Stimulated activated CD4-positive, alpha-beta T cell treated with anti-CD3 and anti-CD28 coated beads, Interleukin-4, amount 100 ng/mL, for 24 hours (primary cell): ENCODE measurements around the gene ZNF236.
"Not testable (repeated sequence)": the region's sequence is repeated elsewhere in the genome, so short reads cannot be mapped to it uniquely, and the experiment has no call there.

Source experiments
- DNase-seq: peaks from one replicate; pipeline ENCODE4 v3.0.0-alpha.2; 2020

The ZNF236 gene

DNA sequence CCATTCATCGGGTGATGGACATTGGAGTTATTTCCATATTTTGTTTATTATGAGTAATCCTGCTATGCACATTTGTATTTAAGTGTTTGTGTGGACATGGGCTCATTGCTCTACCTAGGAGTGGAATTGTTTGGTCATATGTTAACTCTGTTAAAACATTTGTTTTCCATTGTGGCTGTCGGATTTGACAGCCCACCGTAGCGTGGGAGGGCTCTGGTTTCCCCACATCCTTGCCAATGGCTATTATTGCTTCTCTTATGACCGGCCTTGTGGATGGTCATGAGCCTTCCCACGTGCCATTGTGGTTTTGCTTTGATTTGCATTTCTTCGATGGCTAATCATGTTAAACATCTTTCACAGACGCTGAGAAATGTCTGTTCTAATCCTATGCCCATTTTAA lies 92.0 kb downstream of the ZNF236 start:
- no peak for DNase-seq

DNA sequence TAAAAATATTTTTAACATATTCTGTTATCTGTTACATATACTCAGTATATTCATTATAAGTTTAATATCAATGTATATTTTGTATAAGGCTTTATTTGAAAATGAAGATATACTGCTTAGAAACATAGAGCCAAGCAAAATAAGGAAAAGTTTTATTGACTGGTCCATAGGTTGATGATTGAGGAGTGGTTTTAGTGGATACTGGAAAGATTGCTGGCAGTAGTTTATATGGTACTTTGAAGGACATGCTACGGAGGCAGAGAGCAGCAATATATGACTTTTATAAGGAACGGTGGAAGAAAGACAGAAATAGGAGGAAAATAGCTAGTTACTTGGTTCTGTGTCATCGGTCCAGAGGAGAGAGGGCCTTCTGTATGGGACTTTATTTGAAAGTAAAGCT lies 92.4 kb downstream of the ZNF236 start:
- DNase-seq: no peak

DNA sequence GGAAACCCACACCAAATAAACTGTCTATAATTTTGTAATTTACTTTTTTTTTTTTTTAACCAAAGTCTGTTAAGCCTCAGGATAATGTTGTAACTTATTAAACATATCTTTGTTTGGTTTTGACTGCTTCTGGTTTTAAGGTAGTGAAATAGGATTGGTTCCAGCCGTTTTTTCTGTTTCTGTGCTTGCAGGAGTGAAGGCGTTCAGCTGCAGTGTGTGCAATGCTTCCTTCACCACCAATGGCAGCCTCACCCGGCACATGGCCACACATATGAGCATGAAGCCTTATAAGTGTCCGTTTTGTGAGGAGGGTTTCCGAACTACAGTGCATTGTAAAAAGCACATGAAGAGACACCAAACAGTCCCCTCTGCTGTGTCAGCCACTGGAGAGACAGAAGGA lies 93.1 kb downstream of the ZNF236 start:
- DNase-seq: no peak

DNA sequence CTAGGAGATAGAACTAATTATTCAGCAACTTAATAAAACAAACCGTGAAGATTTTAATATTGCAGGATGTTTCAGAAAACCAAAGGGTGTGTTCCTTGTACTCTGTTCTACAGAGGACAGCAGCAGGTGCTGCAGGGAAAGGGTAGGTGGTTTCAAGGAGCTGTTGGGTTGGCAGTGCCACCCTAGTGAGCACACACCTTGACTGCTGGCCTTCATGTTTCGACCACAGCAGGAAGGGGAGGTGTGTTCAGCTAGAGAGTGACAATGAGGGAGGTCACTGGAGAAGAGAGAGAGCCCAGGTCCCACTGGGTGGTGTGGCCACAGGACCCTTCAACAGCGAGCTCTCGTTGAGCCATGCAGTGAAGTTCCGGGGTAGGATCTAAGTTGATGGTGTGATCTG lies 98.6 kb downstream of the ZNF236 start:
- no peak for DNase-seq

DNA sequence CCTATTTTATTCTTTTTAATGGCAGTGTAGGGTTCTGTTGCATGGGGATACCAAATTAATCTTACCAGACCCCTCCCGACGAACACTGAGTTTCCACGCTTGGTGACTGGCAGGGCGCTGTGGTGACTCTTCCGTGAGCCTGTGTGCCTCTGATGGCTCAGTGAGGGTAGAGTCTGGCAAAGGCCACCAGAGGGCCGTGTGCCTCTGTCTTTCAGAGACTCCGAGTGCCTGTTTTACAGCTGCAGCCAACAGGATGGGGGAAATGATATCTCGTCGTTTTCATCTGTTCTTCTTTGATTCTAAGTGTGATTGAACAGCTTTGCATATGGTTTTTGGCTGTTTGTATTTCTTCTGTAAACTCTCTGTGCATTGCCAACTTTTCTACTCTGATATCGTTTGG lies 99.8 kb downstream of the ZNF236 start:
- peak; percentile 42 for DNase-seq

DNA sequence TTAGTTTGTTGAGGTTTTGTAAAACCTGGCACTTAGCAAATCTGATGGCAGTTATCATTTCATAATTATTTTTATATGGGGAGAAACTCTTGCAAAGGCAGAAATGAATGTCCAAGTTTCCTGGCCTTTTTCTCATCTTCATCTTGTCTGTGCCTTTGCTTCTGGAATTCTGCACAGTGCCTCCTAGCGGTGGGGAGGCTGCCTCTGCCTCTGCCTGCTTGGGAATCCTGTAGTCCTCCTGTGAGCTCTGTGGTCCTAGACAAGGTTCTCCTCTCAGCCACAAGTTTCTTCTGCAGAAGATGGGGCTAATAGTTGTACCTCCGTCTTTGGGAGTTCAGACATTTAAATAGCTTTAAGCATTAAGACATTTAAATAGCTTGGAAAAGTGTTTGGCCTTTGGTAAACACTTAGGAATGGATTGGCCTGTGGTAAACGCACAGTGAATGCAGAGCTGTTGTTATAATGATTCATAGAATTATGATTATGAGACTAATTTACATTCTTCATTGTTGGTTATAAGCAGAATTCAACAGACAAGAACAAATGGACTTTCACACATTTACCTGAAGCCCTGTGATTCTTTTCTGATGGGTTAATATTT lies 101.2 kb downstream of the ZNF236 start:
- no peak for DNase-seq

DNA sequence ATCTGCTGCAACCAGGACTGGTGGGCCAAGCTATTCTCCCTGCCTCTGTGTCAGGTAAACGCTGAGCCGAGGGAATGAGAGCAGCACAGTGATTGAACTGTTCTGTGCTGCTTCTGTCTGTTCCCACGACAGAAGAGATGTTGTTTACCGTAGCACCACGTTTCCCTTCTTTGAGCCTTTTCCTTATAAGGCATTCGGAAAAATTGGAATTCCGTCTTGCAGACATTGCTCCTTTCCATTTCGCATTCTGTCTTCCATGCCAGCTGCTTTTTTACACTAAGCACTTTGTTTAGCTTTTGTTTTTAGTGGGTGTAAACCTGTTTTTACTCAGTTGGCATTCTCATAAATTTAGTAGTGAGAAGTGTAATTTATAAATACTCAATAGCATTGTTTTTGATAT lies 103.1 kb downstream of the ZNF236 start:
- no peak for DNase-seq

DNA sequence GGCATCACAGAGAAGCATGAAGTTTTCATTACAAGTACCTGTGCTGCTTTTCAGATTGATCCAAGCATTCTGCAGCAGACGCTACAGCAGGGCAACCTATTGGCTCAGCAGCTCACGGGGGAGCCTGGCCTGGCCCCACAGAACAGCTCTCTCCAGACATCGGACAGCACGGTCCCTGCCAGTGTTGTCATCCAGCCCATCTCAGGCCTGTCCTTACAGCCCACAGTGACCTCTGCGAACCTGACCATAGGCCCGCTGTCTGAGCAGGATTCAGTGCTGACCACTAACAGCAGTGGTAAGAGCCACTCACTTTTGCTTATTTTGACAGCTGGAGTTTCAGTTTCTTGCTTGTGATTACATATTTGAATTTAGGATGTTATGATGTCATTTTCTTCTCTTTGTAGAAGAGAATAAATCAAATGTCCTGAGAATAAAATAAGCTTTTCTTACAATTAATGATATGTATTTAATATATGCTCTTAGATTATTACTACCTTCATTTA lies 104.9 kb downstream of the ZNF236 start:
- DNase-seq: no peak

DNA sequence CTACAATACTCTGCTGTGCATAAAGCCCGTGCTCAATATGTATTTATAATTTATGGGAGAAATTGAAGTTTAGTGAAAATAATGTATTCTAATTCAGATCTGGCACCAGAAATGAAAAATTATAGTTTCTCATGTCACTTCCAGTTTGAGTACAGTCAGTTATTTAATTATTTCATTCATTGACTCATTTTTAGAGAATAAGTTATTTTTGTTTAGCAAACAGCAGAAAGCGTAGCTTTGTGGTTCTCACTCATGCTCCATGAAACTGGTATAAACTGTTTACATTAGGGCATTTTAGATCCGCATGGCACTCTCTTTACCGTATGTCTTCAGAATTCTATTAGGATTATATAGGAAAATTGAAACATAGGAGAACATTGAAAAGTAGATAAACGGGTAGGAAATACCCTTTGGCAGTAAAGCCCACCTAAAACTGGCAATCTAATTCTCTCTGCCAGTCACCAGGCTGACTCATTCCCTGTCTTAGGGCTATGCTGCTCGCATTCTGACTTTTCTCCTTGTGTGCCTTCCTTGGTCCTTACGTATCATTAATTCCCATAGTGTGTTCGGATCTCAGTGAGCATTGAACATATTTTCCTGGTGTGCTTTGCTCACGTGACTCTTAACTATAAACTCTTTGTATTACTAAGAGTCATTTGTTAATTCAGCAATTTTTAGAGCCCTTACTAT lies 106.0 kb downstream of the ZNF236 start:
- no peak for DNase-seq

DNA sequence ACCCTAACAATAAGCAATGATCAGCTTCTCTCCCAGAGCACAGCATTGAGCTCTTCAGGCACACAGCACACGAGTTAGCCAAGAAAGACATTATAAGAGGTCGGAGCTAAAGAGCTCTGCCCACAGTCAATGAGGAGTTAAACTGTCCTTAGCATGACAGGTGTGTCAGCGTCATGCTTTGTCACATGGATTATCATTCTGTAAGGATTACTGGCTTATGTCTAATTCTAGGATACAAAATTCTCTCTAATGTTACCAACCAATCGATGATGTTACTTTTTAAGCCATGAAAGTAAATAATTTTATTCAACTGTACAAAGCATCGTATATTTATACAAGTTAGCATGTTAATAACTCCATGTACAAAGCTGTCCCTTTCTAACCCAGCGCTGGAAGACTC lies 108.8 kb downstream of the ZNF236 start:
- no peak for DNase-seq

DNA sequence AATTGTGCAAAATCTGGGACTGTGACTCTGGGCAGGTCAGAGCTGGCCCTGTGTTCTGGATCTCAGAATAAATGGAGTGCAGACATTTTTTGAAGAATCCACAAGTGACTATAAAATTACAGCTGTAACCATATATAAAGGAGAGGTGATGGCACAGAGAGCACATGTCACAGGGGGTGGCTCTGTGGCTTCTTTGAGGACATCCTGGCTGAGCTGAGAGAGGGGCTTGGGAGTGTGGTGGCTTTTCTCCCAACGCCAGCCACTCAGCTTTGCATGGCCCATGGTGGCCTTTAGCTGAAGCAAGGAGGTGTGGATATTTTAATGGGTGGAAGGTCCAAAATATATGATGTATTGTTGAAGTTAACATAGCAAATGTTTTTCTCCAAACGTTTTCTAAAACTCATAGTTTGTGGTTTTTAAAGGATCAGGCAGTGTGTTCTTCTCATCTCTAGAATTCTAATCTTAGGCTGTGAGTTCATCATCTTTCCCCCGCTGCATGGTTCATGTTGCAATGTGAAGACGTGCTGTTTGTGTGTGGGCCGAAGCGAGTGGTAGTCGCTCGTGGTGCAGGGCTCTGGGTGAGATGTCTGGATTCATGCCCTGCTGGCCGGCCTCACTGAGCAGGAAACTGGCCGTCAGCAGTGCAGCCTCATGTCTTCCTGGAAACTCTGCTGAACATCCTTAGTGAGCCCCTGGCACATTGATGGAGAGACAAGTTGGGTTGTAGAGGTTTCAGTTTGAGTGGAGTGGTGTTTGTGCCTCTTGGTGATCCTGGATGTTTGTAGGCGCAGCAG lies 109.9 kb downstream of the ZNF236 start:
- no peak for DNase-seq

DNA sequence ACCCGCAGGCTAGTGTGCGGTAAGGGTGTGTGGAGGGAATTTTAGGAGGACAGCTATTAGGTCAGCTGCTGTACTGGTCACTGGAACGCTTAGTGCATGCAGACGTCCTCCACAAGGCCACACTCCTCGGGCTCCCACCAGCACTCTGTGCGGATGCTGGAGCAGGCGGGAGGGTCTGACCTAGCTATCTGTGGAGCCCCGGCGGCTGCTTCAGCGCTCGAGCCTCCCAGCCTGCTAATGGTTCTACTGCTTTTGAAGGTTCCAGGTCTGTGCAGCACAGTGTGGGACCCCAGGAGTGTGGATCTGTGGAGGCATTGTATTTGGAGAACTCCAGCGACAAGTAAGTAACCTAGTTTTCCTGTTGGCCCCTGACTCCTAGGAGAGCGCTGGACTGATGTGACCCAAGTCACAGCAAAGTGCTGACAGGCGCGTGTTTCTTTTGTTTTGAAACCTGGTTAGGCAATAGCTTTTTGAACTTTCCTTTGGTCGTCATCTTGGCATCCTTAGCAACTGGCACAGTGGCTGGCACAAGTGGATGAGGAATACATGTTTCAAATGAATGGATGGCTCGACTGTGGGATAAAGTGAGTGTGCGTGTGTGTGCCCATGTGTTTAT lies 113.5 kb downstream of the ZNF236 start:
- no peak for DNase-seq

DNA sequence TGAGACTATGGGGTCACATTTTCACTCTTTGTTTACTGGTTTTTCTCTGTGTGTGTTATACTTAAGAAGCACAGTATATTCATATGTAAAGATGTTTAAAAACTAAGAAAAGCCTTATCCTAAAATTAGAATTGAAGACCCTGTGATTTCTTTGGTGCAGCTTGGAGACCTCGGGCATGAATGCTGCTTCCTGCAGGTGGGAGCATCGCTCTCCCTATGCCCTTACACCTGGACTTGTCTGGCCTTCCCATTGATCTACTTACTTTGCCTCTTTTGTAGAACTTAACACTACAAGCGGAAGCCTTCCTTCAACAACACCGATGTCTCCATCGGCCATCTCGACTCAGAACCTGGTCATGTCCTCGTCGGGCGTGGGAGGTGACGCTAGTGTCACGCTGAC lies 114.5 kb downstream of the ZNF236 start:
- DNase-seq: no peak

DNA sequence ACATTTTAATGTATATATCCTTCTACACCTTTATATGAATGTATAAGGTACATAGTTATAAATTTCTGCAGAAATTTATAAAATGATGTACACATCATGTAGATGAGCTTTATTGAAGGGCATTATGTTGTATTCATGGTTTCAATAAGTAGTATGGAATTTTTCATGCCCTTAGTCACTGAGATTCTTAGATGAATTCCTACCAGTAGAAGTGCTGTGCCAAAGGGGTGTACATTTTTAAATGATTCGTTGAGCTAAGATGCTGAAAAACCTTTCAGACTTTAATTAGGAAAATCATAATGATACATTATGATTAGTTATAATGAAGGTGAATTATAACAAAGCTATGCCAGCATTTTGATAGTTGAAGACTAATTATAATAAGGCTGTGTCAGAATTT lies 115.2 kb downstream of the ZNF236 start:
- no peak for DNase-seq

DNA sequence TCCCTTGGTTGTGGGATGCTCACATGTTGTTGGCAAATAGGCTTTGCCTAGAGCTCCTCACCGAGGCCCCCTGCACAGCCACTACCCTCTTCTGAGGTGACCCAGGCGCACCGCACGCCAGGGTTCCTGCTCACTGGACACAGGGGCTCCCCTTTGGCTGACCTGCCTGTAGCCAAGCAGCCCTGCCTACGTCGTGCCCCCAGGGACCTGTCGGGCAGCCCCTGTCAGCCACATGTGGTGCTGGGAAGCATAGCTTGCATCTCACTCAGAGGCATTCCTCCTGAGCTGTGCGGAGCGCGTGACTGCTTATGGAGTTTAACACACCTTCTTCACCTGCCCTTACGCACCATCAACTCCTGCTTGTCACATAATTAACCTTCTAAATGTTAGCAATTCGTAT lies 116.3 kb downstream of the ZNF236 start:
- DNase-seq: no peak

DNA sequence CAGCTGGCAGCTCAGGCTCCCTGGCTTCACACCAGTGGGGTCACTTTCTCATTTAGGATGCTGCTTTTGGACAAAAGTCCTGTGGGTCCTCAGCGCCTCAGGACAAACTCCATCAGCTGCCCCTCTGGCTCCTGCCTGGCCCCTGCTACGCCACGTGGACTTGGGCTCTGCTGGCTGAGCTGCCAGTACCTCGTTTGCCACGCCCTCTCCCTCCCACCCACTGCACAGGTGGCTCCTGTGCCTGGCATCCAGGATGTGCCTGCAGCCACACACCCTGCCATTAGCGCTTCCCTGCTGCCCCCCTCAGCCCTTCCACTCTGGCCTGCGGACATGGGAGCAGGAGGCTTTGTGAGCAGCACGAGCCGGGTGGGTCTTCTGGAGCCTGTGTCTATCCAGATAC lies 118.9 kb downstream of the ZNF236 start:
- DNase-seq: no peak

DNA sequence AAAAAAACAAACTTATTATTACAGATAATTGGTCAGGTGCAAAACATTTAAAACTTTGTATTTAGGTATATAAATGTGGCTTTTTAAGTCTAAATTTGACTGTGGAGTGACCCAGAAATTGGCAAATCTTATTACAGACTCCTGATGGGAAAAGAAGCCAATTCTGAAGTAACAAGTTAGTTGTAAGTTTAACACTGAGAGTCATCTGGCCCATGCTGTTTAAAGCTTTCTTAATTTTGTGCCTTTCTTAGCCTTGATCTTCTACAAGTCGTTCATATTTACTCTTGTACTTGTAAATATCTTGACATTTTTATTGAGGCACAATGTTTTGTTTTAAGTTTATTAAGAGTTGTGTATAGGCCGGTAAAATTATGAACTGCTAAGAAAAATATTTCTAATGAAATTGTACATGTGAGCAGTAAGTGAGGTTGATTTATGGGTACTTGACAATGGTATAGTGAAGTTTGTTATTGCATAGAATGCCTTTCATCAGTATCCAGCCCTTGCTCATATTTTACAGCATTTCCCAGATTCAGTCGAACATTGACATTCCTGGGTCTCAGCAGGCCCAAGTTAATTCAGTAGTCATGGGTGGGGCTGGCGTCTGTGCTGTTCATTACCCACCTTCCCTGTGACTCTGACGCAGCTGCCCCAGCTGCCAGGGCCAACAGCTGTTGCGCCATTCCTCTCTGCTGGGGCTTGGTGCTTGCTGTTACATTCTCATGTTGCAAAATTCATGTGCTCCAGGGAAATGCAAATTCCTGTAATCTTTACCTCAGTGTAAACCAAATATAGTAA lies 121.4 kb downstream of the ZNF236 start:
- no peak for DNase-seq

DNA sequence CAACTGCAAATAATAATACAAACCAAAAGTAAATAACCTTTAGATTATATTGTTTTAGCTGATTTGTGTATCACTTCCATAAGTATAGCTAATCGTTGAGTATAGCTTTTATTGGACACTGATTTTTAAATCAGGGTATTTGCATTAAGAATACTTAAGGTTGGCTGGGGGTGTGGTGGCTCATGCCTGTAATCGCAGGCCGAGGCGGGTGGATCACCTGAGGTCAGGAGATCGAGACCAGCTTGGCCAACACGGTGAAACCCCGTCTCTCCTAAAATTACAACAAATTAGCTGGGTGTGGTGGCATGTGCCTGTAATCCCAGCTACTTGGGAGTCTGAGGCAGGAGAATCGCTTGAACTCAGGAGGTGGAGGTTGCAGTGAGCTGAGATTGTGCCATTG lies 122.0 kb downstream of the ZNF236 start:
- not testable (repeated sequence) for DNase-seq

DNA sequence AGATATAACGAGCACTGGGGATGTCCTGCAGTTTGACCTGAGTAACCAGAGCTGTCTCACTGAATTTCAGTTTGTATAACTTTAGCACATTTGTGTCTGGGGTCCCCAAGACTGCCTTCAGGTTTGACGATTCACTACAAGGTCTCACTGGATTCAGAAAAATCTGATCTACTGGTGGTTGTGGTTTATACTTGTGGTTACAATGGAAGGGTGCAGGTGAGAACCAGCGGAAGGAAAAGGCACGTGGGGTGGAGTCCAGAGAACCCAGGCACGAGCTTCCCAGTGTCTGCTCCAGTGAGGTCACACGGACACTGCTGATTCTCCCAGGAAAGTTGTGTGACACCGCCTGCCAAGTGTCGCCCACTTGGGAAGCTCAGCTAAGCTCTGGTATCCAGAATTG lies 126.0 kb downstream of the ZNF236 start:
- no peak for DNase-seq

DNA sequence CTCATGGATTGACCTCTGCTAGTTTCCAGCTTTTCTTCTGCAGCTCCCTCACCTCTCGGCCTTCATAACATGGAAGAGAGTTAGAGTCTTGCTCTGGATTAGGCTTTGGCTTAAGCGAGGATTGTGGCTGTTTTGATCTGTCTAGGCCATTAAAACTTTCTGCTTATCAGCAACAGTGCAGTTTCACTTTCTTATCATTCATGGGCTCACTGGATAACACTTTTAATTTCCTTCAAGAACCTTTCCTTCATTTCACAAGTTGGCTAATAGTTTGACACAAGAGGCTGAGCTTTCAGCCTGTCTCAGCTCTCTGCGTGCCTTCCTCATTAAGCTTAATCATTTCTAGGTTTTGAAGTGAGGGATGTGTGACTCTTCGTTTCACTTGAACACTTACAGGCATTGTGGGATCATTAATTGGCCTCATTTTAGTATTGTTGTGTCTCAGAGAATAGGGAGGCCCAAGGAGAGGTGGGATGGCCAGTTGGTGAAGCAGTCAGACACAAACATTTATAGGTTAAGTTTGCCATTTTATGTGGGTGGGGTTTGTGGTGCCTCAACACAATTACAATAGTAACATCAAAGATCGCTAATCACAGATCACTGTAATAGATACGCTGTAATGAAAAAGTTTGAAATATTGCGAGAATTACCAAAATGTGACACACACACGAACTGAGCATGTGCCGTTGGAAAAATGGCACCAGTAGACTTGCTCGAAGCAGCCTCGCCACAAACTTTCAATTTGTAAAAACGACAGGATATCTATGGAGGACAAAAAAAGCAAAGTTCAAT lies 129.3 kb downstream of the ZNF236 start:
- DNase-seq: no peak

DNA sequence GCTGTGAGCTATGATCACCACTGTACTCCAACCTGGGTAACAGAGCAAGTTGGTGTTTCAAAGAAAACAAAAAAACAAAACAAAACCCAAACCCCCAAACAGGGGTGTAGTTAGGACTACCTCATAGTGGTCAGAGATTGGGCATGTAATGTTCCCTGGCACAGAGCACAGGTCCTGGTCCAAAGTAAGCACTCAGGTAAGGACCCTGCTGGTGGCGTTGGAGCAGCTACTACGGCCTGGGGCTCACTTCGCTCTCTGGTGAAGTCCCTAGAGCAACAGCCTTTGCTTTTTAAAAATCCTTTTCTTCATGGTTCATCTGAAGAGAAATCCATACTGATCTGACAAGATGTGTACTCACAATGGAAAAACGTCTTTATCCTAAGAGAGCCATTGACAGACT lies 130.4 kb downstream of the ZNF236 start:
- no peak for DNase-seq

DNA sequence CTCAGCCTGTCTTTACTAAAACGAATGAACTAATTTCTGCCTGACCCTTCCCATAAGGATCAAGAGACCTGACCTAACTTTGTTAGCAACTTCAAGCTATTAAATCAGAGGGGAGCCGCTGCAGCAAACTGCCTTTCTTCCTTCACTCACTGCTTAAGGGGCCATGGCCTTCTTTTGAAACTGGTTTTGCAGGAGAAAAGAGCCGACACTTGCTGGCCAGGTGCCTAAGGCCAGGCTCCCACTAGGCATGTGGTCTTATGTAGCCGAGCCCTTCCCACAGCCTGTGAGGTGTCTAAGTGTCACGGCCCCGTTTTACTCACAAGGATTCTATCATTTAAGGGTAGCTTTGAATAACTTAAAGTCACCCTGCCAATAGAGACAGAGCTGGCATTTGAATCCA lies 130.8 kb downstream of the ZNF236 start:
- no peak for DNase-seq
